ENCODE measurements around the gene PMEPA1. TPM values are rescaled to one million over a fixed set of nuclear protein-coding genes. Genes with fewer than 3 reads are reported as not detected.
"Not testable (repeated sequence)": the region's sequence is repeated elsewhere in the genome, so short reads cannot be mapped to it uniquely, and the experiment has no call there.

PMEPA1 gene
- total RNA-seq, 1 experiment from 2014 or later: 28.8 TPM

- DNase-seq (ENCODE audit: low read depth): no peak
Measured at GRCh38 chr20:57650756-57651483, 58.9 kb downstream of the PMEPA1 start.

- no peak for DNase-seq (ENCODE audit: low read depth)
Measured at GRCh38 chr20:57650266-57650665, 59.5 kb downstream of the PMEPA1 start.

GRCh38 chr20:57649617-57650015 is 60.2 kb downstream of the PMEPA1 start:
- no peak for DNase-seq (ENCODE audit: low read depth)

- no peak for DNase-seq (ENCODE audit: low read depth)
Measured at GRCh38 chr20:57648878-57649616, 60.8 kb downstream of the PMEPA1 start.

GRCh38 chr20:57647933-57648785 is 61.7 kb downstream of the PMEPA1 start:
- no peak for DNase-seq (ENCODE audit: low read depth)

GRCh38 chr20:57647006-57647932 is 62.5 kb downstream of the PMEPA1 start:
- no peak for DNase-seq (ENCODE audit: low read depth)

GRCh38 chr20:57638895-57639236 is 70.9 kb downstream of the PMEPA1 start:
- no peak for DNase-seq (ENCODE audit: low read depth)

- DNase-seq (ENCODE audit: low read depth): peak; percentile 71
Measured at GRCh38 chr20:57638173-57638894, 71.5 kb downstream of the PMEPA1 start.

- DNase-seq (ENCODE audit: low read depth): no peak
Measured at GRCh38 chr20:57633945-57634491, 75.8 kb downstream of the PMEPA1 start.

- DNase-seq (ENCODE audit: low read depth): no peak
Measured at GRCh38 chr20:57632286-57632685, 77.5 kb downstream of the PMEPA1 start.

- DNase-seq (ENCODE audit: low read depth): no peak
Measured at GRCh38 chr20:57630061-57630460, 79.8 kb downstream of the PMEPA1 start.

- not testable (repeated sequence) for DNase-seq (ENCODE audit: low read depth)
Measured at GRCh38 chr20:57629491-57629901, 80.3 kb downstream of the PMEPA1 start.

- DNase-seq (ENCODE audit: low read depth): not testable (repeated sequence)
Measured at GRCh38 chr20:57628962-57629308, 80.9 kb downstream of the PMEPA1 start.

GRCh38 chr20:57628047-57628961 is 81.5 kb downstream of the PMEPA1 start:
- no peak for DNase-seq (ENCODE audit: low read depth)

GRCh38 chr20:57627339-57627738 is 82.5 kb downstream of the PMEPA1 start:
- no peak for DNase-seq (ENCODE audit: low read depth)

- no peak for DNase-seq (ENCODE audit: low read depth)
Measured at GRCh38 chr20:57625978-57626377, 83.8 kb downstream of the PMEPA1 start.

GRCh38 chr20:57625181-57625958 is 84.4 kb downstream of the PMEPA1 start:
- DNase-seq (ENCODE audit: low read depth): no peak

- DNase-seq (ENCODE audit: low read depth): no peak
Measured at GRCh38 chr20:57624124-57624523, 85.7 kb downstream of the PMEPA1 start.
